ENCODE results near the gene GREB1L. TPM values are rescaled to one million over a fixed set of nuclear protein-coding genes. Genes with fewer than 3 reads are reported as not detected.
"Not testable (repeated sequence)": the region's sequence is repeated elsewhere in the genome, so short reads cannot be mapped to it uniquely, and the experiment has no call there.

The GREB1L gene
- total RNA-seq, 1 experiment from 2014 or later: 2.1 TPM

DNA sequence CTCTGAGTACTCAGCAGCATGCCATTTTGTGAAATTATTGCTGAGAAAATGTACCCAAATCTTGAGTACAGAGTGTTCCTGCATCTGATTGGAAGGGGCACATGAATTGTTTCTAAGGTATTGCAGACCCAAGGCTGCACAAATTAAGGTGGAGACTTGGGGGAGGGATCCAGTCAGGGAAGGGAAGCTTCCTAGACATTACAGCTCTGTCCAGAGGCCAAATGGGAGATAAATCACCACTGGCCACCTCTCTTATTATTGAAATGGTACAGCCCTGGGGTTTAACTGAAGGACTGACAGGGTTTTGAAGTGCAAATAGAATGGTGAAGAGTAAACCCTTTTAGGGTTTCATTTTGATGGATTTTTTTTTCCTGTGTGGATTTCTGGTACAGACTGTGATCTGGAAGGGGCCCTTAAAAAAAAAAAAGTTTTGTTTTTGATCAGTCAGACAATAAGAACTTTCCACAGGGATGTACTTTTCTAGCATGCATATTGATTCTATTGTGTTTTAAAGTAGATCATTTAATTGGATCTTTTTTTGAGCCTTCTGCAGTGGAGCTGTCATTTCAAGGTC lies 119.4 kb downstream of the GREB1L start:
- DNase-seq (ENCODE audit: extremely low read depth, low read depth): no peak

DNA sequence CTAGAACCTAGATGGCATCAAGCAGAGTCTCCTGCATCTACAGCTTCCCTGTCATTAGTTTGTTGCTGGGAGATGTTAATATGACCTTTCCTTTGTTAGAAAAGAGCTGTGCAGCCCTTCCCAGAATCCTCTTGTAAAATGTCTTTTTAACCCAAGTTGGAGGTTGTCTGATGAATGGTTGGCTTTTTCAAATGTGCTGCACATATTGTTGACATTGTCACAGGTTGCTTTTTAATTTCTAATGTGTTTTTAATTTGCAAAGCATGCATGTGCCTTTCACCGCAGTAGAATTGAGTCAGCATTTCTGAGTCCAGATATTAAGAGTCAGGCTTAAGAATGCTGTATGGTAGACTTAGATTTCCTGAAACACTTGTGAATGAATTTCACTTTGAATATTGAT lies 120.8 kb downstream of the GREB1L start:
- no peak for DNase-seq (ENCODE audit: extremely low read depth, low read depth)

DNA sequence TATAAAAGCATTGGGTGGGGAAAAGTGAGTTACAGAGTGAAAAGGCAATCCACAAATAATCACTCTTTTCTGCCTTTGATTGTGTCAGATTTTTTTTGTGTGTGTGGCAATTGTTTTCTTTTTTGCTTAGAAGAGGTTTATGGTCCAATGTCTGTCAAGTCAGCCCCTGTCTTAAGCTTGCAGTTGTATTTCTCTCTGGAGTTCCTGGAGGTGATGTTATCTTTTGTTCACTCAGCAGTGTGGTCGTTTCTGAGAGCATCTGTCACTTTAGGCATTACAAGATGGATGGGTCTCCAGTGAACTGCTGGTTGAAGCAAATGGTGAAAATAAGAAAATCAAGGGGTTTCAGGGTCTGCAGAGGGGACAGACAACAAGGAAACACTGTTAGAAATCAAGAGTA lies 121.3 kb downstream of the GREB1L start:
- no peak for DNase-seq (ENCODE audit: extremely low read depth, low read depth)

DNA sequence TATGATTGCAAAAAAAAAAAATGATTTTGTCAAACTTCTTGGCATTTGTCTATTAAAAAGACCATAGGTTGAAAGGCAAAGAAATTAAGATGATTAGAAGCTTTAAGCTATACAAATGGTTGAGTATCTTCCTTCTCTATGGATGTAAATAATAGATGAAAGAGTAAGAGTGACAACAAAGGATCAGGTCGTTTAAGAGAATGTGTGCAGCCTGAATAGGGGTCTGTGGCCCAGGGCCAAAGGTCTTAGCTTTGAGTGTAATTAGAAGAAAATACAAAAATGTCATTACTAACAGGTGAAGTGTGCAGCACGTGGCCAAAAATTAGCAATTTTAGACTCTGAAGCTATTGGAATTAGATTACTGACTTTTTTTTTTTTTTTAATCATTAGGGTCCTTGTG lies 122.4 kb downstream of the GREB1L start:
- DNase-seq (ENCODE audit: extremely low read depth, low read depth): no peak

DNA sequence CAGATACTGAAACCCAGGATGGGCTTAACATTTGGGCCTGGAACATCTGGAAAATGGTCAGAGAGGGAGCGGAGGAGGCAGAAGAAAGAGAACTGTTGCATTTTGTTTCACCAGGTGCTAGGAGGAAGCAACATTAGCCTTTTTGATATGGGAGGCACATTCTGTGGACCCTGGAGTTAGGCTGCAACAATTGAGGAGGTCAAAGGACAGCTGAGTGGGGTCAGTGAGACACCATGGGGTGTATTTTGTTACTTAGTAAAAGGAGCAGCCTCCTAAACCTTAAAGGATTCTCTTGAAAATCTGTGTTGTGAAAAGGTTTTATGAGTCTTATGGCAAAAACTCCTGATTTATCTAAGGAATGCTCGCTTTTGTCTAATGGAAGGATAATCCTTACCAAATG lies 124.9 kb downstream of the GREB1L start:
- DNase-seq (ENCODE audit: extremely low read depth, low read depth): no peak

GRCh38 chr18:21369146-21369545 lies 127.1 kb downstream of the GREB1L start:
- no peak for DNase-seq (ENCODE audit: extremely low read depth, low read depth)

DNA sequence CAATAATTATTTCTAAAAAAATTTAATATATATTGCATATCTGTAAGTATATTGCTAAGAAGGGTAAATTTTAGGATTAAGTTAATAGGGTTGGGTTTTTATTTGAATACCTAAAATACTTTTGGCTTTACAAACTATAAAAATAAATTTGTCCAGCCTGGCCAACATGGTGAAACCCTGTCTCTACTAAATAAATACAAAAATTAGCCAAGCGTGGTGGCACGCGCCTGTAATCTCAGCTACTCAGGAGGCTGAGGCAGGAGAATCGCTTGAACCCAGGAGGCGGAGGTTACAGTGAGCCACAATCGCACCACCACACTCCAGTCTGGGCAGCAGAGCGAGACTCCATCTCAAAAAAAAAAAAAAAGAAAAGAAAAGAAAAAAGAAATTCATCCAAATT lies 127.6 kb downstream of the GREB1L start:
- DNase-seq (ENCODE audit: extremely low read depth, low read depth): not testable (repeated sequence)

DNA sequence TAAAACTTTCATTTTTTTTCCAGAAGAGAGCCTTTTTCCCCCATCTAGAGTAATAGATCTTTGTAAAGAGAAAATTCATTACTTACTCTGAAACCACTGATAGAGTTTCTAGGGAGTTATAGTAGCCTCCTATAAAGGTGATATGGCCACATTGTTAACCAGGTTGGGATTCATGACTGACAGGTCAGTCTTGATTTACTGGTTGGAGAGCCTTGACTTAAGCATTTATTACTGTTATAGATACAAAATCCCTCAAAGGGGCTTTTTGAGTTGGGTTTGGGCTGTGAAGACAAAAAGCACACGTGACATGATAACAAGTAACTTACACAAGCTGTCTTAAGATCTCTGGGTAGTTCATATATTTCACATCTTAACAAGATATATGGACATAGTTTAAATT lies 141.0 kb downstream of the GREB1L start:
- DNase-seq (ENCODE audit: extremely low read depth, low read depth): no peak

- DNase-seq (ENCODE audit: extremely low read depth, low read depth): no peak
Observed at GRCh38 chr18:21386523-21387240, 144.7 kb downstream of the GREB1L start.

- no peak for DNase-seq (ENCODE audit: extremely low read depth, low read depth)
Observed at GRCh38 chr18:21387886-21388285, 145.9 kb downstream of the GREB1L start.

DNA sequence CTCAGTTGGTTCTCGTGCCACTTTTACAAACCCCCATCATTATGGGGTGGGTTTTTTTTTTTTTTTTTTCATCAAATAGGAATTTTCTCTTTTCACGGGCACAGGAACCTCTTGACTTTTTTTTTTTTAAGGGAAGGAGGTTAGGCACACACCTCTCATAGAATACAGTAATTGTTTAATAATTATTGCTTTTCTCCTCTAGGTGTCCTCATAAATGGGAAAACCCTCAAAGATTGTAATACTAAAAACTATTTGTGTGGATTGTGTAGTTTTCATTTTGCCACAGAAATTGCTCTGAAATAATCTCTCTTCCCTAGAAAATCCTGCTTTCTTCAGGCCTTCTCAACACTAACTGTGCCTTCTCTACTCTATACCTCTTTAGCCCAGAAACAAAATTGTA lies 147.3 kb downstream of the GREB1L start:
- DNase-seq (ENCODE audit: extremely low read depth, low read depth): no peak

- no peak for DNase-seq (ENCODE audit: extremely low read depth, low read depth)
Observed at GRCh38 chr18:21389903-21390302, 147.9 kb downstream of the GREB1L start.

GRCh38 chr18:21391074-21391673 lies 149.1 kb downstream of the GREB1L start:
- DNase-seq (ENCODE audit: extremely low read depth, low read depth): no peak

GRCh38 chr18:21393986-21394385 lies 152.0 kb downstream of the GREB1L start:
- no peak for DNase-seq (ENCODE audit: extremely low read depth, low read depth)

DNA sequence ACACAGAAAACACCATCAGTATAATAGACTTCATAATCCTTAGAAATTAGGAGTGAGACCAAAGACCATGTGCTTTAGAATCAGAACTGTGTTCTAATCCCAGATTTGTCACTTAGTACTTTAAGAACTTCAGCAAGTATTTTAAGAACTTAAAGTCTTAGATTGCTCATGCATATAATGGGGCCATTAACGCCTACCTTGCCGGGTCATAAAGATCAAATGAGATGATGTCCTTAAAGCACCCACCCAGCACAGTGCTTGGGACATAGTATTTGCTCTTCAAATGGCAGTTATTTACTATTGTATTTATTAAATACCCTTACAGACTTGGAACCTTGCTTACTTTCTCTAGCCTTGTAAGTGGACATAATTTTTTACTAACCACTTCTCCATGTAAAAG lies 156.1 kb downstream of the GREB1L start:
- DNase-seq (ENCODE audit: extremely low read depth, low read depth): no peak

- no peak for DNase-seq (ENCODE audit: extremely low read depth, low read depth)
Observed at GRCh38 chr18:21402272-21402671, 160.2 kb downstream of the GREB1L start.

DNA sequence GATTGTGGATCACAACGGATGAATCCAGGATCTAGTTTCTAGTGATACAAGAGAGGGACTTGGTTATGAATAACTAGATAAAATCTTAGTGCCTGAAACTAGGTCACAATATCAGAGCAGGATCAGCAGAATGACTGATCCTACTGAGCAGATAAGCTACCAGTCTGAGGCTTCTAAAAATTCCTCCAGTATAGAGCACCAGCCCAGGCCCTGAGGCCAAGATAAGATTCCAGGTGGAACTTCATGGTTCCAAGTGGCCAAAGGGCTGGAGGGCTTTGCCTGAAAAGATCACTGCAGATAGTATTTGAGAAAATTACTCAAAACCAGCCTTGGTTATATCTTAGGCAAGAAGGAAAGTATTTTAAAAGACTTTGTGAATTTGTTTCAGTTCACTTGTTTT lies 162.4 kb downstream of the GREB1L start:
- no peak for DNase-seq (ENCODE audit: extremely low read depth, low read depth)

GRCh38 chr18:21406116-21406515 lies 164.1 kb downstream of the GREB1L start:
- DNase-seq (ENCODE audit: extremely low read depth, low read depth): no peak

DNA sequence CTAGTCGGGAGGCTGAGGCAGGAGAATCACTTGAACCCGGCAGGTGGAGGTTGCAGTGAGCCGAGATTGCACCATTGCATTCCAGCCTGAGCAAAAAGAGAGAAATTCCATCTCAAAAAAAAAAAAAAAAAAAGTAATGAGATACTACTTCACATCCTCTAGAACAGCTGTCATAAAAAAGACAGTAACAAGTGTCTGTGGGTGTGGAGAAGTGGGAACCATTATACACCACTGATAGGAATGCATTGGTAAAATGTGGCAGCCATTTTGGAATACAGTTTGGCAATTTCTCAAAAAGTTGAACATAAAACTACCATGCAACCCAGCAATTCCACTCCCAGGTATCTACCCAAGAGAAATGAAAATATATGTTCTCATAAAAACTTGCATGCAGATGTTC lies 166.6 kb downstream of the GREB1L start:
- DNase-seq (ENCODE audit: extremely low read depth, low read depth): no peak

DNA sequence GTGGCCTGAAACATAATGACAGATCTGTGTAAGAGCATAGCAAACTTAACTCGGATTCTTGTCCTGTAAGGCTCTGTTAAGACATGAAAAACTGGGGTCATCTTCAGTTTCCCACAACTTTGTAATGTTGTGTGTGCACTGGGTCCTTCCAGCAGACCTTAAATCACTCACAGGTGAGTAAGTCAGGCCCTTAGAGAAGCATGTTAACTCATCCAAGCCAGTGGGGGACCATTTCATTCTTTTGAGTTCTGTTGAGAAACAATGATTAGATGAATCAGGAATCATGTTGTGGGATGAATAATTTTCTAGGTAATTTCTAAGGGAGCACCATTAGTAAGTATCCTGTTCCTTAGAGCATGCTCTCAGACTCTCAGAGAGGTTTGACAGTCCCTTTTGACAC lies 191.4 kb downstream of the GREB1L start:
- DNase-seq (ENCODE audit: extremely low read depth, low read depth): no peak

DNA sequence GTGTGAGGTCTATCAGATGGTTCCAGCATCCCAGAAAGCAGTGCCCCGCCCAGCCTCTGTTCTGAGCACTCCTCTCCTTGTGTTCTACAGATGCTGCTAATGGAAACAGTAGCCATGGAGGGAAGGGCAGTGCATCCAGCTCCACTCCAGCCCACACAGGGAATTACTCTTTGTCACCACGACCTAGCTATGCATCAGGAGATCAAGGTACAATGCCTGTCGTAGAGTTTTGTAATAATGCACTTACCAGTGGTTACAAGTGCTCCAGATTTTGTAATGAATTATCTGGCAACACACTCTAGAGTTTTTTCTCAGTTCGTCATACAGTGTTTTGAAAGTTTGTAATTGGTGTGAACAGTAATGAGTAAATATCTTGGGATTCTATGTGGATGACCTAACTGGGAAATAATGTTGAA lies 197.4 kb downstream of the GREB1L start:
- DNase-seq (ENCODE audit: extremely low read depth, low read depth): no peak

- no peak for DNase-seq (ENCODE audit: extremely low read depth, low read depth)
Observed at GRCh38 chr18:21441670-21442069, 199.6 kb downstream of the GREB1L start.
